Measurements from ENCODE around the gene PHYHD1. TPM values are rescaled to one million over a fixed set of nuclear protein-coding genes. Genes with fewer than 3 reads are reported as not detected.

PHYHD1 gene
- total and polyA plus RNA-seq, 7 donors, result 11.0 to 45.0 (median 26.9) TPM

GRCh38 chr9:128923493-128923883 is 2.7 kb downstream of the PHYHD1 start:
- H3K4me1 ChIP-seq, result peaks cover 13% of the 10 kb centered on the region
- H3K27ac ChIP-seq, result no peak overlapping the region
- no peak overlapping the region for H3K4me3 ChIP-seq
- ATAC-seq (no peak), DNase-seq (no peak)
- H3K9me3 ChIP-seq, result no peaks in the 10 kb centered on the region
- H3K27me3 ChIP-seq (ENCODE audit: insufficient read depth in 3 of 3, low read length in 2 of 3), result no peaks in the 10 kb centered on the region
- no peaks in the 10 kb centered on the region for H3K36me3 ChIP-seq (ENCODE audit: insufficient read depth in 1 of 2, low read depth in 1 of 2)
- TF ChIP-seq CTCF (IDR thresholded peaks at IDR 0.05), result no peak
- WGBS, 3 donors, result 89 to 94% (median 89%) methylated on average over 6 of the region's 6 CpGs
- intact Hi-C loops (cut with DNase I), result loop anchor here in 1 of 2 donors (5.0 kb wide), 1 partner anchor 41 kb away; the partner anchor contains the start of genes KYAT1 and LRRC8A

DNA sequence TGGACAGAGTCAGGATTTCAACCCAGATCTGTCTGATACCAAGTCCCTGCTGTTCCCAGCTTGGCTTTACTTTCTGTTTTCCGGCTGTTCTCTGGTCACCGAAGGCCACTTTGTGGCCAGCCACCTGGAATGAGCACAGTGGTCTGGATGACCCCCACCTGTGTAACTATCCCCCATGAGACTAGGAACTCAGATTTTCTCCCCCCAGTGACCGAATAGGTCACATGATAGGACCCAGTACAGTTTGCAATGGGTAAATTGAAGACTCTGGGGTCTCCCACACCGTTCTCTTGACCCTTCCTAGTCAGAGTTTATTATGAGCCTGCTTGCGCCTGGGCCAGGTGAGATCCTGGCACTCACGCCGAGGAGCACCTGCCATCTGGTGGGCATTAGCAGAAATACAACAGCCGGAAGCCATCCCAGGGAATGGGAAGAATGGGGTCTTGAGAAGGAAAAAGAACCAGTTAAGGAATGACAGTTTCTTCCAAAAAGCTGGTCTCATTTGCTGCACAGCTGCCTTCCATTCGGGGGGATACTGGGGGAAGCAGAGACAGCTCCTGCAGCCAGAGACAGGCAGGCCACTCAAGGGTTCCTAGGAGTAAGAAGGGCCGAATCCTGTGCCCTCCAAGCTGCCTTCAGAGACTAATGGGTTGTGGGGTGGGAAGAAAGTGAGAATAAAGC is 7.1 kb downstream of the PHYHD1 start:
- Histone ChIP-seq H3K27ac (no peak overlapping the region), H3K4me1 (peaks cover 4% of the 10 kb centered on the region), H3K9me3 (no peaks in the 10 kb centered on the region), H3K4me3 (no peak overlapping the region), H3K27me3 (ENCODE audit: insufficient read depth in 3 of 3, low read length in 2 of 3) (no peaks in the 10 kb centered on the region), H3K36me3 (ENCODE audit: insufficient read depth in 1 of 2, low read depth in 1 of 2) (no peaks in the 10 kb centered on the region)
- 20 to 27% (median 22%) methylated on average over 10 of the region's 10 CpGs for WGBS, 3 donors
- DNase-seq, result peak; percentile 46 to 72
- TF ChIP-seq CTCF (IDR thresholded peaks at IDR 0.05), result peak; percentile 87
- ATAC-seq, result peak; percentile 85 to 93 (median 92)
- intact Hi-C loops (cut with DNase I), result loop anchor here (1.0 to 5.0 kb wide), 3 partner anchors 65 to 76 kb away; no protein-coding TSS in a partner anchor

GRCh38 chr9:128928624-128929023 is 7.8 kb downstream of the PHYHD1 start:
- ATAC-seq (no peak), DNase-seq (no peak)
- Histone ChIP-seq H3K4me1 (peaks cover 4% of the 10 kb centered on the region), H3K36me3 (ENCODE audit: insufficient read depth in 1 of 2, low read depth in 1 of 2) (peaks cover 0 to under 1% of the 10 kb centered on the region in 2 donors), H3K27me3 (ENCODE audit: insufficient read depth in 3 of 3, low read length in 2 of 3) (no peaks in the 10 kb centered on the region), H3K4me3 (no peak overlapping the region), H3K27ac (no peak overlapping the region), H3K9me3 (no peaks in the 10 kb centered on the region)
- TF ChIP-seq CTCF (IDR thresholded peaks at IDR 0.05), result no peak
- 86 to 89% (median 88%) methylated on average over 2 of the region's 2 CpGs for WGBS, 3 donors
- intact Hi-C loops (cut with DNase I), result loop anchor here (1.0 to 5.0 kb wide), 3 partner anchors 65 to 76 kb away; no protein-coding TSS in a partner anchor

GRCh38 chr9:128929560-128929959 is 8.8 kb downstream of the PHYHD1 start:
- no peak for TF ChIP-seq CTCF (IDR thresholded peaks at IDR 0.05)
- H3K9me3 ChIP-seq, result no peaks in the 10 kb centered on the region
- H3K36me3 ChIP-seq (ENCODE audit: insufficient read depth in 1 of 2, low read depth in 1 of 2), result peaks cover 0 to 10% of the 10 kb centered on the region in 2 donors
- no peak overlapping the region for H3K4me3 ChIP-seq
- 86 to 94% (median 90%) methylated on average over 4 of the region's 4 CpGs for WGBS, 3 donors
- peaks cover 4% of the 10 kb centered on the region for H3K4me1 ChIP-seq
- intact Hi-C loops (cut with DNase I), result loop anchor here in 1 of 2 donors (5.0 kb wide), 1 partner anchor 67 kb away; no protein-coding TSS in a partner anchor
- no peak overlapping the region for H3K27ac ChIP-seq
- DNase-seq, result no peak
- H3K27me3 ChIP-seq (ENCODE audit: insufficient read depth in 3 of 3, low read length in 2 of 3), result no peaks in the 10 kb centered on the region
- no peak for ATAC-seq

Data from psoas muscle (tissue), 8 donors.